HG02763 (cell line): ENCODE measurements around the gene TUBA3D.
"Not testable (repeated sequence)": the region's sequence is repeated elsewhere in the genome, so short reads cannot be mapped to it uniquely, and the experiment has no call there.

Experiments
- ATAC-seq: cut with Tn5 transposase; IDR thresholded peaks from one replicate; pipeline ENCODE4 v1.9.1; 2021; ENCODE audit warnings: mild to moderate bottlenecking, moderate library complexity; ENCODE audit not compliant: unreplicated experiment

TUBA3D gene

GRCh38 chr2:131483981-131484820, 8.3 kb downstream of the TUBA3D start:
- ATAC-seq = not testable (repeated sequence)

GRCh38 chr2:131484906-131485460, 9.1 kb downstream of the TUBA3D start:
- ATAC-seq = not testable (repeated sequence)

DNA sequence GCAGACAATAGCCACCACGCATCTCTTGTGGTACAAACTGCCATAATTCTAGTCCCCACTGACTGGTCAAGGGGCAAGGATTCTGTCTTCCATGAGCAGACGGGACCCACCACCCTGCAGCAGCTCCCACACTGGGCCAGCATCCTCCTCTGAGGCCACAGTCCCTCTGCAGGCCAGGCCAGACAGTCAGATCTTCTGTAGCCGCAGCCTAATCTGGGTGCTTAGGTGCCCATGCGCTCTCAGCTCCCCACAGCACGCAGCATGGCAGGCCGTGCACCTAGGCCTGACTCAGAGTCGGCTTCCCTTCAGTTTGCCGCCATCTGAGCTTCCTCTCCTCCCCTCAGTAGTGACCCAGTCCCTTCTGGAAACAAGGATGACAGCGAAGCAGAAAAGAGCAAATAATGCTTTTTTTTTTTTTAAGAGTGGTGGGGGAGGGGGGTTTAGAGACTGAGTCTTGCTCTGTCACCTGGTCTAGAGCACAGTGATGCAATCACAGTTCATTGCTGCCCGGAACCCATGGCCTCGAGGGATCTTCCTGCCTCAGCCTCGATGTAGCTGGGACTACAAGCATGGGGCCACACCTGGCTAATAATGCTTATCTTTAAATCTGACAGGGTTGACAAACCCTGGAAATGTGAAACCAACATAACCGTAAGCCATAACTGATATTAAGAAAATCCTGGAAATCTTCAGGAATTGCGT, 10.4 kb downstream of the TUBA3D start:
- ATAC-seq = not testable (repeated sequence)

DNA sequence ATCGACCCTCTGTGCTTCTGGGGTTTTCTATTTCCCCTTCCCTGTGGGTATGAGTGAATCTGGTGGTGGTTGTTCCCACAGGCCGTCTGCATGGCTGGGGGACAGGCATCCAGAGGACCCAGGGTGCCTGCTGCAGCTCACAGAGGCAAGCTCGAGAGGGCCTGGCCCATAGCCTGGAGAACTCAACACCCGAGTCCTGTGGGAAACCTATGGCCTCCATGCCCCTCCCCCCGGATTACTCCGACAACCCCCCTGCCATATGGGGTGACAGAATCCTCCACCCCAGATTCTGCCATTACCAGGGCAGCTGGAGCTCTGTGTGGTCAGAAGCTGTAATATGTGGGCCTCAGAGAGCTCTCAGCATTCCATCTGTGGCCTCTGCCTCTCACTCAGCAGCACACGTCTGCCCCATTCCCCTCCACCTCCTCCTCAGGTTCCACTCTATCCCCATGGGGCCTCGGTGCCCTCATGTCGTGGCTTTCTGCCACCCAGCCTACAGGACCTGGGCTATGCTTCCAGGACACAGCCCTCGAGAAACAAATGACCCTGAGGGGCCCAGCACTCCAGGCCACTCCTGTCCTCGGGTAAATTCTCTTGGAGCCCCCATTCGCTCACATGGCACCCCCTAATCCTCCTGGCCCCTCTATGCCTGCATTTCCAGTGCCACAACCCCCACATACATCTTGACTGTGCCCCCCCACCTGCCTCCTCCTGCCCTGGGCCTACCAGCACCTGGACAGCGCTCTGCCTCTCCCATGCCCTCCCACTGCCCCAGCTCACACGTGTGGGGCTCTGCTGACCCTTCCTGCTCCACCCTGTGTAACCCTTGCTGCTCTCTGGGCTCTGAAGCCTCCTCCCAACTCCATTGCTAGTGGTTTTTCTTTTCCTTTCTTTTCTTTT, 12.6 kb downstream of the TUBA3D start:
- no peak for ATAC-seq

DNA sequence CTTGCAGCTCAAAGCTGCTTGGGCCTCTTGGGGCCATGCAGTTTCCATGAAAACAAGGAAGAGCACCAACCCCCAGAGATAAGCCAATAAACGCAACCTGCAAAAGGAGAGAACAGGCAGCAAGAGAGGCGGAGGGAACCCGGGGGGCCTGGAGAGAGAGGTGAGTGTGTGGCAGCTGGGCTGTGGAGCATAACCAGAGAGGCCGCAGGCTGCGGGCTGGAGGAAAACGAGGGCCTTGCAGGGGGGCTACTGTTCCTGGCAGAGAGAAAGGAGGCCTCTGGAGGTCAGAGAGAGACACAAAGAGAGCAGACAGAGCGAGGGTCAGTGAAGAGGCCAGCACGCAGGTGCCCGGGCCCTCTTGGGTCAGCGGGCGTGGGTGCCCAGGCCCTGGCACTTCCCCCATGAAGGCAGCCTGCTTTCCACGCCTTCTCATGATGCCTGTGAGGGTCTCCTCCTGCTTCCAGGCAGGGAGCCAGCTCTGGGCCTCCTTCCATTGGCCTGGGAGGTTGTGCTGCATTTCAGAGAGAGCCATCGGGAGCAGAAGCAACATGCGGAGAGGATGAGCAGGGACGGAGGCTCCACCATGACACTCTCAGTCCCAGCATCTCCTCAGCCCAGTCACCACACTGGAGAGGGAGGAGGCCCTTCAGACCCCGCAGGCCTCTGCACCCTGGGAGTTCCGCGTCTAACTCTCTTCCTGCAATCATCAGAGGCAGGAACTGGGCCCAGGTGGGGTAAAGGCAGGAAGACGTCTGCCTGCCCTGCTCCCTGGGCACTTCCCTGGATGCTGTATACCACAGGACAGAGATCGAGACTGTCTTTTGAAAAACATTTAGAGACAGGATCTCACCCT, 14.9 kb downstream of the TUBA3D start:
- not testable (repeated sequence) for ATAC-seq

DNA sequence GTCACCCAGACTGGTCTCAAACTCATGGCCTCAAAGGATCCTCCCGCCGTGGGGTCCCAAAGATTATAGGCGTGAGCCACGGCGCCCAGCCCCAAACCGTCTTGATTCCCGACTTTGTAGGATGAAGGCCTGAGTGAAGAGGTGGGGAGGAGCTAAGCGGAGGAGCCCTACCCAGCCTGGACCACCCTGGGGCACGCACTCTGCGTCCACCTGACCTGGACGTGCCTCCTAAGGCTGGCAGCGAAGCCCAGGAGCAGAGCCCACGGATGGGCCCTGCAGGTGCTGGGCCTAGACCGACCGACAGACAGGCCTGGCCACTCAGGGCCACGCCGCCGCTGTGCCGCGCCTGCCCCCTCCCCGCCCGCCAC, 15.5 kb downstream of the TUBA3D start:
- peak; percentile 1 for ATAC-seq

DNA sequence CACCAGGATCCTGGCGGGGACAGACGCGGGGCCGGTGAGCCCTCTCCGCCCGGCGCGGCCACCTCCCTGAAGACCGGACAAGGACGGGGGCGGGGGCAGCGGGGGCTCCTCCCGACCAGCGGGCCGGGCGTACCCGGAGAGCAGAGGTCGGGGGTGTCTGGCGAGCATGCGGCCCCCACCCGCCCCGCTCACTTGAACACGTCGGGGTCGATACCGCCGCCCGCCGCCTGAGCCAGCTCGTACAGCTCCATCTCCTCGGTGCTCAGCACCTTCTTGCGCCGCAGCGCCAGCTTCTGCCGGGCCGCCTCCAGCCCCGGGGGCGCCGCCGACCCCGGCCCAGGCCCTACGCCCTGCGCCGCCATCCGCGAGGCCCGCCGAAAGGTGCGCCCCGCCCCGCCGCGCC, 16.1 kb downstream of the TUBA3D start, which contains the start of gene MZT2A:
Gene MZT2A (minus strand): TSS at position 383 of the 403 bp plus-strand sequence. CDS start 21 bp downstream, at position 362.
- peak; percentile 15 for ATAC-seq

DNA sequence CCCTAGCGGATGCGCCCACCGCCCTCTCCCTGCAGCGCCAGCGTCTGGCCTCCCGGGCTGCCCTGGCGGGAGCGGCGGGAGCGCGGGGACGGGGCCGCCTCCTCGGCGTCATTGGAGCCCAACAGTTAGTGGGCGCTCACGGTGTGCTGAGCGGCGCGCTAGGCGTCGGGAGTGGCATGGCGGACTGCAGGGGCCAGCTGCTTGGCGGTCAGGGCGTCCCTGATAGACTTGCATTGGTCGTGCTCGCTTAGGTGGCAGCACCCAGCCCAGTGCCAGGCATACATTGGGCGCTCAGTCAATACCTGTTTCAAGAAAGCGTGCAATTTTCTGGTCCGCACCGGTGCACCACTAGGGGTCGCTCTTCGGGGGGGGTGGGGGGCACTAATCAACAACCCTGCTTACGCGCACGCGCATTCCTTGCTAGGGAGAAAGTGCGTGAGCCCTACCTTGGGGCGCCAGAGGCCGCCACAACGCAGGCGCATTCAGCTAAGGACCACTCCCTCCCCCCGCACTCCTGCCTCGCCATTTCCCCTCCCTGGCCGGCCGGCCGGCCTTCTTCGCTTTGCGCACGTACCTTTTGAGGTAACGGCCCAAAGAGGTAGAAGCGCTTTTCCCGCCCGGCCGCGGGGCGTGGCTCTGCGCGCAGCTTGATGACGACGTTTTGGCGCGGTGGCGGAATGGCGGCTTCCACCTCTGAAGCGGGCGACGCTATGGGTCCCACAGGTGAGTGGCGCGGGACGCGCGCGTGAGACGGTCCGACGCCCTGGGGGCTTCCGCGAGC, 16.7 kb downstream of the TUBA3D start:
- peak; percentile 68 for ATAC-seq

DNA sequence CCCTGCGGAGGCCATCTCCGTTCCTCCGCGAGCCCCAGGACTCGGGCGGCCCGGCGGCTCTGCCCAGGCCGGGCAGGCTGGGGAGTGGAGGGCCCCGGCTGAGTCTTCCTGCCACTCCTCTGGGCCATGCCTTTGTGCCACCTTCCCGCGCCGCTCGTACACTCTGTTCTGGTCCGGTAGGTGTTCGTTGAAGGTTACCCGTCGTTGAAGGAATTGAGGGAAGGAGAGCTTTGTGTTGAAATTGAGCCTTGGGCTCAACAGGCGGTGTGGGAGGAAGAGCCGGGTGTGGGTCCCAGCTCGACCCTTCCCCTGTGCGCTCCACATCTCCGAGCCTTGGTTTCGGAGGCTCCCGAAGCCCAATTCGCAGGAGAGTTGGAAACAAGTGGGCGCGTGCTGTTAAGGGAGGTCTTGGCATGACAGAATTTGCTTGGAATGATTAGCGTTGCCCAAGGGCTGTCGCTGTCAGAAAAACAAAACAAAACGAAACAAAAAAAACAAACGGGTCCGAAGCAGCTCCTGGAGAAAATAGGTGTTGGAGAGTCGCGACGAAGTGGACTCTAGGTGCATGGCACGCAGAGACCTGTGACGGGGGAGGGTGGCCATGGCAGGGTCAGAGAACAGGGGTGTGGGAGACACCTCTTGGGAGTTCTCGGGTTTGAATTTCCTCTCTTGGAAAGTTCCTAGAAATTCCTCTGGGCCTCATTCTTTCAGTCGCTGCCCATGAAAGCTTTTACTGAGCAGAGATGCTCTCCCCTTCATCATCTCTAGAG, 17.5 kb downstream of the TUBA3D start:
- ATAC-seq = peak; percentile 14

DNA sequence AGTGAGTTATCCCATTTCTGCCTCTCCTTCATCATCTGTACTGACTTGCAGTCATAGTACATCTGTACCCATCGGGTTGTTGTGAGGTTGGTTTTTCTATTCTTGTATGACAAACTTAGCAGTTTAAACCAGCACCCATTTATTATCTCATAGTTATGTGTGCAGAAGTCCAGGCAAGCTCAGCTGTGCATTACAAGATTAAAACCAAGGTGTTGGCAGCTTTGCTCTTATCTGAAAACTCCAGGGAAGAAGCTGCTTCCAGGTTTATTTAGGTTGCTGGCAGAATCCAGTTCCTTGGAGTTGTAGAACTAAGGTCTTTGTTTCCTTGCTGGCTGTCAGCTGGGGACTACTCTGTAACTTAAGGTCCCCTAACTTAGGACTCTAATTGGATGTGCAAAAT, 19.6 kb downstream of the TUBA3D start:
- ATAC-seq = not testable (repeated sequence)

DNA sequence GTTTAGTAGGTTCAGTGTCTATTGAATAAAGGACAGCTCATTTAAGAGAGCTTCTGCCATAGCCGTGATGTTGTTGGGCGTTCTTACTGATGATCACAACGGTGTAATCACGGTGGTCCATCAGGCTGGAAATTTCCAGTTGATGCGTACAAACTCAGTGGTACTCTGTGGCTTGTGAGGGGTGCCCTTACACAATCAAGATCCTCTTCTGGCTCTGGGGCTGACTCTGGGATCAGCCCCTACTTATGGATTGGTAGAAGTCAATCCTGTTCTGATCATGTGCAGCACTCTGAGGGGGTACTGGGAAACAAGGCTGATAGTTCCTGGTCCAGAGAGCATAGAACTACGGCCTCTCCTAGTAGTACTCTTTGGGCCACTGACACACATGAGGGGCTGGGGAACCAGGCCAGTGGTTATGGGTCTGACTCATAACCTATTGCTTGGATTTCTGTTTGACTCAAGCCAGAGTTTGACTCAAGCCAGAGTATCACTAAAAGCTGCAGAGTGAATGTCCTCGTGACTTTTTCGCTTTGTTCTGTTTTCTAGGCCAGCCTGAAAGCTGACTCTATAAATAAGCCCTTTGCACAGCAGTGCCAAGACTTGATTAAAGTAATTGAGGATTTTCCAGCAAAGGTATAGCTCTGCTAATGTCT, 22.5 kb downstream of the TUBA3D start:
- ATAC-seq = peak; percentile 69

GRCh38 chr2:131503587-131503986, 27.7 kb downstream of the TUBA3D start:
- ATAC-seq = not testable (repeated sequence)

DNA sequence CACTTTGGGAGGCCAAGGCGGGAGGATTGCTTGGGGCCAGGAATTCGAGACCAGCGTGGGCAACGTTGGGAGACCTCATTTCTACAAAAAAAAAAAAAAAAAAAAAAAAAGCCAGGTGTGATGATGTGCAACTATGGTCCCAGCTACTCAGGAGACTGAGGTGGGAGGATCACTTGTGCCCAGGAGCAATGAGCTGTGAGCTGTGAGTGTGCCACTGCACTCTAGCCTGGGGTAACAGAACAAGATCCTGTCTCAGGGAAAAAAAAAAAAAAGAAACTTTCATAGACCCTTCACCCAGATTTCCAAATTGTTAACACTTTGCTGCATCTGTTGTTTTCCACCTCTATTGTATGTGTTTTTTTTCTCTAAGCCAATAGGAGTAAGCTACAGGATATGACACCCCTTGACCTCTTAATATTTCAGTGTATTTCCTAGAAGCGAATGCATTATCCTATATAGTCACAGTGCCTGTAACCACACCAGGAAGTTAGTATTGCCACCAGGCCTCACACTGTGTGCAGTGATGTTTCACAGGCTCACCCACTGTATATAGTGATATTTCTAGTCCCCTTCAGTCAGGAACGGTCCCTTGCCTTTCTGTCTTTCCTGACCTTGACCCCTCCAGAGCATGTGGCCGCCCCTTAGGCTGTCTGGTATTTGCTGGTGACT, 28.3 kb downstream of the TUBA3D start:
- ATAC-seq = not testable (repeated sequence)

DNA sequence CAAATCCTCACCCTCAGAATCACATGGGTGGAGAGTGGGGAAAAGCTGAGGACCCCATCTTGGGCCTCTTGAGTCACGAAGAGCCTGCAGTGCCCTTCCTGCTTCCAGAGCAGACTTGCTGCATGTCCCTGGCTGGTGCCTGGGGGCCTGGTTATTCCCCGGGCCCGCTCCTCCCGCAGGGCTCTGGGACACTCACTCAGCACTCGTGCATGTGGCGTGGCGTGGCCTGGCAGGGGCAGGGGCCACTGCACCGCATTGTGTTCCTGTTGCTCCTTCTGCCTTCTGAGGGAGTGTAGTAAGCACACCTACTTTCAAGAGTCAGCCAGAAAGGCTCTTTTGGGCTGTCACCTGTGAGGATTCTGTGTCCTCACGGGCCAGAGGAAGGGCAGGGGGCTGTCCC, 33.7 kb downstream of the TUBA3D start:
- no peak for ATAC-seq

GRCh38 chr2:131511291-131511968, 35.5 kb downstream of the TUBA3D start:
- not testable (repeated sequence) for ATAC-seq
